Body of pancreas (tissue), 4 donors: ENCODE data around the gene NUDT1. TPM values are rescaled to one million over a fixed set of nuclear protein-coding genes. Genes with fewer than 3 reads are reported as not detected.

Experiments used
- ATAC-seq: fragments of 150-250 bp; one replicate; pipeline ENCODE4 v1.9.1; 2016
- DNase-seq, 4 donors: peaks; one replicate each; pipeline ENCODE4 v3.0.0-alpha.2; 2019
- H3K27ac ChIP-seq, 4 donors: fragments of 200-600 bp; sonication (generic); 1 replicate in 3 of 4; 2 replicates in 1 of 4; pipeline versions ENCODE4 v1.5.1 to v1.6.1; 2016 to 2019; ENCODE audit warnings: mild to moderate bottlenecking in 1 of 4, mixed read lengths in 1 of 4, moderate library complexity in 1 of 4
- H3K27me3 ChIP-seq, 2 donors: fragments of 200-600 bp; sonication (generic); one replicate each; pipeline ENCODE4 v1.6.0; 2016; ENCODE audit warnings: mild to moderate bottlenecking in 1 of 2
- H3K36me3 ChIP-seq, 2 donors: fragments of 200-600 bp; sonication (generic); replicated peaks in 1 of 2; 2 replicates each; pipeline ENCODE4 v1.5.1; 2016; ENCODE audit warnings: low read depth in 2 of 2; ENCODE audit not compliant: insufficient read depth in 1 of 2
- H3K4me1 ChIP-seq: fragments of 200-600 bp; sonication (generic); one replicate; pipeline ENCODE4 v1.6.0; 2016
- H3K4me3 ChIP-seq, 2 donors: fragments of 200-600 bp; sonication (generic); 1 replicate in 1 of 2; 2 replicates in 1 of 2; pipeline ENCODE4 v1.5.1; 2016 to 2019
- H3K9me3 ChIP-seq, 3 donors: fragments of 200-600 bp; sonication (generic); 1 replicate in 2 of 3; 2 replicates in 1 of 3; pipeline ENCODE4 v1.5.1; 2016
- POLR2A ChIP-seq, 3 donors: fragments of 450-650 bp; IDR thresholded peaks; one replicate each; pipeline ENCODE4 v1.6.1; 2016; ENCODE audit warnings: antibody characterized with exemption in 3 of 3, mild to moderate bottlenecking in 2 of 3
- WGBS, 2 donors: methylation state at CpG; one replicate each; pipeline ENCODE4 v1.1.5; 2017; 5-methylcytosine and 5-hydroxymethylcytosine counted together
- intact Hi-C: fragments of 100-400 bp; cut with DNase I; formaldehyde crosslinking; loops from one replicate; pipeline ENCODE4 v1.15.1; 2023
- total RNA-seq, 2 donors: library from RNA; depleted of rRNA; stranded (reverse); fragments of >200 nt; gene quantifications; one replicate each; pipeline ENCODE4 v1.1.0, GENCODE V29; 2016
- TF ChIP-seq, protein P1 (sequence below), 7 experiments: fragments of 450-650 bp in 4 of 7; fragments of 200-600 bp in 3 of 7; sonication (generic) in 3 of 7; IDR thresholded peaks; one replicate each; pipeline ENCODE4 v1.5.1; 2016 to 2019; ENCODE audit warnings: antibody characterized with exemption in 7 of 7

NUDT1 gene
- total RNA-seq, 2 donors from 2014 or later, result 26.2 TPM; not detected in 1

DNA sequence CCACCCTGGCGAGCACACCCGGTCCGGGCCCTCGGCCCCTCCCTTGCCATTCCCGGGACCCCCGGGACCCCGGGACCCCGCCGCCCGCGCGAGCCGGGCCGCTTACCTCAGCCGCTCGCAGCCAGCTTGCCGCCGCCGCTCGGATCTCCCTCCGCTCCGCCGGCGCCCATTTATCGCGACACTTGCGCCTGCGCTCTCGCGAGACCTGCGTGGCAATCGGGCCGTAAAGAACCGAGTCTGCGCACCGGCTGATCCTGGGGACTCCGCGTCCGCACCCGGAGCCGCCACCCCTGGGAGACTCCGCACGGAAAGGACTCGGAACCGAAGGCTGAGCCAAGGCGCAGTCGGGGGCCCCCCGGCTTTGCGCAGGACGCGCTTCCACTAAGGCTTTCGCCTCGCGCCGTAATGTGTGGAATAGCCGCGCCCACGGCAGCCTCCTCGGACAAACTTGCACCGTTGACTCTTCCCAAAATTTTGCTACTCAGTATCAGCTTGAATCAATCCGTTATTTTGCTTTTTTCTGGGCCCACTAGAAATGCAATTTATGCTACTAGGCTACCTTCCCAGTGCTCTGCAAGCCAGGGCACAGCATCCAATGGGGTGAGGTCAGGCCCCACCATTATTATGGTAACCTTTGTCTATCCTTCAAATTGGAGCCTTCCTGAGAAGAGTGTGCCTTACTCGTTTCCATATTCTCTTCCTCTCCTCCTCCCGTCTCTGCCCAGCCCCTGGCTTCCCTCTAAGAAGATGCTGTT, 9.1 kb upstream of the NUDT1 start, which contains the start of gene MAD1L1:
Gene MAD1L1 (minus strand): TSS at position 180 of the 755 bp plus-strand sequence. CDS start 2,812 bp downstream, outside the sequence.
- peak; percentile 89 to 91 (median 90) for DNase-seq
- Histone ChIP-seq H3K27ac (peak within 1 kb of the TSS in 3 of 4 donors; percentile 27 to 67 (median 32)), H3K4me3 (peak within 1 kb of the TSS; percentile 98 to 99), H3K9me3 (no peaks in the 10 kb centered on the region), H3K36me3 (no peaks in the 10 kb centered on the region), H3K4me1 (peaks cover 21% of the 10 kb centered on the region), H3K27me3 (no peaks in the 10 kb centered on the region)
- peak; percentile 96 for ATAC-seq
- 0% methylated on average over 39 to 56 of the region's 63 CpGs for WGBS, 2 donors
- intact Hi-C loops, result no loop called here
- TF ChIP-seq POLR2A (IDR thresholded peaks at IDR 0.05), result peak; percentile 2 to 42 (median 42)
- TF ChIP-seq, protein P1, sequence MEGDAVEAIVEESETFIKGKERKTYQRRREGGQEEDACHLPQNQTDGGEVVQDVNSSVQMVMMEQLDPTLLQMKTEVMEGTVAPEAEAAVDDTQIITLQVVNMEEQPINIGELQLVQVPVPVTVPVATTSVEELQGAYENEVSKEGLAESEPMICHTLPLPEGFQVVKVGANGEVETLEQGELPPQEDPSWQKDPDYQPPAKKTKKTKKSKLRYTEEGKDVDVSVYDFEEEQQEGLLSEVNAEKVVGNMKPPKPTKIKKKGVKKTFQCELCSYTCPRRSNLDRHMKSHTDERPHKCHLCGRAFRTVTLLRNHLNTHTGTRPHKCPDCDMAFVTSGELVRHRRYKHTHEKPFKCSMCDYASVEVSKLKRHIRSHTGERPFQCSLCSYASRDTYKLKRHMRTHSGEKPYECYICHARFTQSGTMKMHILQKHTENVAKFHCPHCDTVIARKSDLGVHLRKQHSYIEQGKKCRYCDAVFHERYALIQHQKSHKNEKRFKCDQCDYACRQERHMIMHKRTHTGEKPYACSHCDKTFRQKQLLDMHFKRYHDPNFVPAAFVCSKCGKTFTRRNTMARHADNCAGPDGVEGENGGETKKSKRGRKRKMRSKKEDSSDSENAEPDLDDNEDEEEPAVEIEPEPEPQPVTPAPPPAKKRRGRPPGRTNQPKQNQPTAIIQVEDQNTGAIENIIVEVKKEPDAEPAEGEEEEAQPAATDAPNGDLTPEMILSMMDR (IDR thresholded peaks at IDR 0.05), result no peak

DNA sequence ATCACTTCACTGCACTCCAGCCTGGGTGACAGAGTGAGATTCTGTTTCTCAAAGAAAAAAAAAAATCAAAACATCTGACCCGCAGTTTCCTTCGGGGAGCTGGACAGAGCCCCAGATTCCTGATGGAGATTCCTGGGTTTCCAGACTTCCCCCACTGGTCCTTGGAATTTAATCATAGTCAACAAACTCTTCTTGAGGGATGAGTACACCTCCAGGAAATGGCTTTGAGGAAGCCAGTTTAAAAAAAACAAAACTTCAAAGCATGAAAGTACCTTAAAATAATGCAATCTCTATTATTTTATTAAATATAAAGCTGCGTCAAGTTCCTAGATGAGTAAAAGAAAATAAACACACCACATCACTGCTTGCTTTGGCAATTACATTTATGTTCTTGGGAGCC, 8.1 kb upstream of the NUDT1 start:
- WGBS, 2 donors, result 83 to 88% methylated on average over 3 of the region's 3 CpGs
- Histone ChIP-seq H3K27me3 (no peaks in the 10 kb centered on the region), H3K4me1 (peaks cover 21% of the 10 kb centered on the region), H3K4me3 (no peak overlapping the region), H3K36me3 (no peaks in the 10 kb centered on the region), H3K9me3 (no peaks in the 10 kb centered on the region), H3K27ac (no peak overlapping the region)
- ATAC-seq, result no peak
- TF ChIP-seq POLR2A (IDR thresholded peaks at IDR 0.05), result no peak
- TF ChIP-seq, protein P1 (IDR thresholded peaks at IDR 0.05), result no peak
- no peak for DNase-seq
- intact Hi-C loops, result no loop called here

DNA sequence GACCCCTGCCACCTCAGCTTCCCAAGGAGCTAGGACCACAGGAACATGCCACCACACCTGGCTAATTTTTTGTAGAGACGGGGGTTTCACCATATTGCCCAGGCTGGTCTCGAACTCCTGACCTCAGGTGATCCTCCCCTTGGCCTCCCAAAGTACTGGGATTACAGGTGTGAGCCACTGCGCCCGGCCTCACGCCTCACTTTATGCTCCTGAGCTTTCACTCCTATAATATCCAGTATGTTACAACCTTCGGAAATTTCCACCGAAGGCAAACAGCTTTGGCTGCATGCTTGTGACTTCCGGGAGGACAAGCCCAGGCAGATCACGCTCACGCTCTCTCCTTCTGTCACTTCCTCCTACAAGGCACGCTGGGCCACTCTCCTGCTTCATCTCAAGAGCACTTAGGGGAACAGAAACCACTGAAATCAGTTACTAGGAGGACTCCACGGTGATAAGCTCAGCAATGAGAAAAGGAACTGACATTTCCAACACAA, 4.9 kb upstream of the NUDT1 start:
- no peak for TF ChIP-seq POLR2A (IDR thresholded peaks at IDR 0.05)
- TF ChIP-seq, protein P1 (IDR thresholded peaks at IDR 0.05), result no peak
- WGBS, 2 donors, result 77 to 91% methylated on average over 12 of the region's 12 CpGs
- H3K27me3 ChIP-seq, result no peaks in the 10 kb centered on the region
- intact Hi-C loops, result no loop called here
- ATAC-seq, result no peak
- H3K36me3 ChIP-seq, result no peaks in the 10 kb centered on the region
- DNase-seq, result peak in 1 of 4 donors; percentile 67
- peaks cover 15% of the 10 kb centered on the region for H3K4me1 ChIP-seq
- peak overlapping the region in 1 of 4 donors; percentile 36 for H3K27ac ChIP-seq
- H3K4me3 ChIP-seq, result no peak overlapping the region
- no peaks in the 10 kb centered on the region for H3K9me3 ChIP-seq

DNA sequence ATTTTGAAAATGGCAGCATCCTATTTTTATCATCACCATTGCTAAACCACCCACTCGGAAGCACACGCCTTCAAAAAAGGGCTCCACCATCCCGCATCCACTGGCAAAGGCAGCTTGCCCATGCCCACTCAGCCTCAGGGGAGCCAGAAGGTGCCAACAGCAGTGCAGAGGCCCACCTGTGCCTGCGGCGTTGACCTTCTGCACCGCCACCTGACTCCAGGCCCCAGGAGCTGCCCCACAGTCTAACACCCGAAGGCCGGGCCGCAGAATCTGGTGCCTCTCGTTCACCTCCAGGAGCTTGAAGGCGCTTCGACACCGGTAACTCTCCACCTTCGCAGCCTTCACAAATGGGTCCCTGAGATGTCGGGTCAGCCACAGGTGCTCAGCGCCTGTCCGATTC, 2.8 kb upstream of the NUDT1 start:
- no peak for TF ChIP-seq POLR2A (IDR thresholded peaks at IDR 0.05)
- TF ChIP-seq, protein P1 (IDR thresholded peaks at IDR 0.05), result no peak
- Histone ChIP-seq H3K4me3 (no peak overlapping the region), H3K36me3 (no peaks in the 10 kb centered on the region), H3K27me3 (no peaks in the 10 kb centered on the region), H3K9me3 (no peaks in the 10 kb centered on the region), H3K27ac (no peak overlapping the region), H3K4me1 (peaks cover 20% of the 10 kb centered on the region)
- ATAC-seq, result no peak
- DNase-seq, result no peak
- intact Hi-C loops, result no loop called here
- whole genome bisulfite sequencing, 2 donors, result 92% methylated on average over 9 to 17 of the region's 17 CpGs
